ENCODE data around the gene SNAP47.

GRCh38 chr1:227748496-227749182 lies 13.4 kb downstream of the SNAP47 start:
- TF ChIP-seq GATA2 (IDR thresholded peaks at IDR 0.05; ENCODE audit: low read depth, low read length) (no peak), GATA3 (IDR thresholded peaks at IDR 0.05; ENCODE audit: low read depth, low read length) (no peak)

Data from SH-SY5Y (cell line).